Measurements from ENCODE around the gene CD6. TPM values are rescaled to one million over a fixed set of nuclear protein-coding genes. Genes with fewer than 3 reads are reported as not detected.

Gene CD6
- total RNA-seq, 1 experiment from 2014 or later = 1.4 TPM

DNA sequence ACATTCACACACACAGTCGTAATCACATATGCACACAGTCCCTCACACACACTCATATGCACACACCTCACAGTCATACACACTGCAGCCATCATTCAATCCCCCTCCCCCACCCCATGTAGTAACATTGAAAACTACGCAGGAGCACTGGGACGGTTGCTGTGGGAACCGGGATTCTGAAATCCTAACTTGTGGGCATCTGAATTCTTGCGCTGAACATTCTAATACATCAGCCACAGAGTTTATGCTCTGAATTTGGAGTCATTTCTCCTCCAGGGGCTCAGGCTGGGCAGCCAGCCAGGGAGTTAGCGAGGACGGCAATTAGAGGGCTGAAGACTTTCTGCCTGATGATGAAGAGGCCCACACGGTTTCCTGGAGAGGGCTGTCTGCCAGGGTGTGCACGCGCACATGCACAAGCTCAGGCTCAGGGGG lies 32.7 kb downstream of the CD6 start:
- no peaks in the 10 kb centered on the region for H3K36me3 ChIP-seq (ENCODE audit: control insufficient read depth in 1 of 2, insufficient read depth in 2 of 2, low read length in 2 of 2)
- H3K79me2 ChIP-seq (ENCODE audit: insufficient read depth, low read length) = no peaks in the 10 kb centered on the region
- ChIA-PET POLR2A (no interaction called here), RAD21 (ENCODE audit: low non-redundant PET in 1 of 2, low total read pairs in 2 of 2, uncharacterized antibody in 2 of 2, unreplicated experiment in 2 of 2) (no interaction called here), CTCF (no interaction called here)
- H3K27ac ChIP-seq (ENCODE audit: low read depth, low read length) = no peak overlapping the region
- no peak for ATAC-seq
- no peak overlapping the region for H3K9ac ChIP-seq (ENCODE audit: low read length)
- H2AFZ ChIP-seq (ENCODE audit: low read depth, low read length, poor library complexity, severe bottlenecking) = no peak overlapping the region
- BruUV-seq (replicated peaks) = no TSS peak
- H3K4me2 ChIP-seq (ENCODE audit: low read length) = no peak overlapping the region
- H3K4me3 ChIP-seq (replicated peaks in 1 of 2; ENCODE audit: low read depth in 1 of 2, low read length in 2 of 2) = no peak overlapping the region
- peaks cover 3% of the 10 kb centered on the region; the same call in 1 of the 2 replicates for H3K27me3 ChIP-seq (ENCODE audit: insufficient read depth, low read length)
- H3K4me1 ChIP-seq (ENCODE audit: control insufficient read depth in 1 of 2, insufficient read depth in 2 of 2, low read length in 2 of 2) = no peaks in the 10 kb centered on the region
- intact Hi-C loops (cut with micrococcal nuclease) = no loop called here
- H4K20me1 ChIP-seq (ENCODE audit: insufficient read depth) = no peaks in the 10 kb centered on the region
- no peaks in the 10 kb centered on the region for H3K9me3 ChIP-seq (ENCODE audit: control insufficient read depth in 1 of 2, insufficient read depth in 1 of 2, low read depth in 1 of 2, low read length in 2 of 2)
- no peak for DNase-seq (ENCODE audit: low read depth, low spot score)
- no peaks in the 10 kb centered on the region for H3K9me2 ChIP-seq (ENCODE audit: insufficient read depth)
- TF ChIP-seq EZH2phosphoT487 (IDR thresholded peaks at IDR 0.05; ENCODE audit: borderline replicate concordance) (no peak), ZNF274 (IDR thresholded peaks at IDR 0.05; ENCODE audit: low read depth, low read length) (no peak), POLR2A (IDR thresholded peaks at IDR 0.05; ENCODE audit: borderline replicate concordance, extremely low read depth, insufficient read depth, insufficient read length) (no peak), RAD21 (IDR thresholded peaks at IDR 0.05; ENCODE audit: low read depth) (no peak), CBX3 (IDR thresholded peaks at IDR 0.05; ENCODE audit: low read depth) (no peak), SIN3A (IDR thresholded peaks at IDR 0.05; ENCODE audit: low read depth) (no peak), YY1 (IDR thresholded peaks at IDR 0.05; ENCODE audit: extremely low read depth, insufficient replicate concordance, low read depth, low read length) (no peak), SRF (IDR thresholded peaks at IDR 0.05; ENCODE audit: low read depth) (no peak)
- TF ChIP-seq, protein P1, sequence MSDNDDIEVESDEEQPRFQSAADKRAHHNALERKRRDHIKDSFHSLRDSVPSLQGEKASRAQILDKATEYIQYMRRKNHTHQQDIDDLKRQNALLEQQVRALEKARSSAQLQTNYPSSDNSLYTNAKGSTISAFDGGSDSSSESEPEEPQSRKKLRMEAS (IDR thresholded peaks at IDR 0.05) = no peak

DNA sequence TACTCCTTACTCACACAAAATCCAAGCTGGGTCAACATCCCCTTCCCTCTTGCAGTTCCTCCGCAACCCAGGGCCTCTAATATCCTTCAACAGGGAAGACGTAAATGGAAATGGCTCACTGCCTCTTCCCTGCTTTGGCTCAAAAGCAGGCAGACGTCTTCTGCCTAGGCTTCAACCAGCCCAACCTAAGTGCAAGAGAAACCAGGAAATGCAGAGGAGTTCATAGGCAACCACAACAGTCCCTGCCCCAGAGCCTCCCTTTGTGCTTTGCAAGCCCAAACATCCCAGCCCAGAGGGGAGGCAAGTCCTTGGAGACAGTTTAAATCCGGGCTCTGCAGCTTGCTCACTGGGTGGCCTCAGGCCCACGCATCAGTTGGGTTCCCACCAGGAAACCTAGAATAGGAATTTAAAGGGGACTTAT lies 33.3 kb downstream of the CD6 start:
- H4K20me1 ChIP-seq (ENCODE audit: insufficient read depth) = no peaks in the 10 kb centered on the region
- no peak for TF ChIP-seq SP1 (IDR thresholded peaks at IDR 0.05; ENCODE audit: low read depth)
- TF ChIP-seq ZNF274 (IDR thresholded peaks at IDR 0.05; ENCODE audit: low read depth, low read length) = no peak
- no peak for TF ChIP-seq SIN3A (IDR thresholded peaks at IDR 0.05; ENCODE audit: low read depth)
- no peak for TF ChIP-seq EZH2phosphoT487 (IDR thresholded peaks at IDR 0.05; ENCODE audit: borderline replicate concordance)
- no peak for TF ChIP-seq ZFX (IDR thresholded peaks at IDR 0.05)
- no peak for TF ChIP-seq POLR2A (IDR thresholded peaks at IDR 0.05; ENCODE audit: borderline replicate concordance, extremely low read depth, insufficient read depth, insufficient read length)
- TF ChIP-seq, protein P2, sequence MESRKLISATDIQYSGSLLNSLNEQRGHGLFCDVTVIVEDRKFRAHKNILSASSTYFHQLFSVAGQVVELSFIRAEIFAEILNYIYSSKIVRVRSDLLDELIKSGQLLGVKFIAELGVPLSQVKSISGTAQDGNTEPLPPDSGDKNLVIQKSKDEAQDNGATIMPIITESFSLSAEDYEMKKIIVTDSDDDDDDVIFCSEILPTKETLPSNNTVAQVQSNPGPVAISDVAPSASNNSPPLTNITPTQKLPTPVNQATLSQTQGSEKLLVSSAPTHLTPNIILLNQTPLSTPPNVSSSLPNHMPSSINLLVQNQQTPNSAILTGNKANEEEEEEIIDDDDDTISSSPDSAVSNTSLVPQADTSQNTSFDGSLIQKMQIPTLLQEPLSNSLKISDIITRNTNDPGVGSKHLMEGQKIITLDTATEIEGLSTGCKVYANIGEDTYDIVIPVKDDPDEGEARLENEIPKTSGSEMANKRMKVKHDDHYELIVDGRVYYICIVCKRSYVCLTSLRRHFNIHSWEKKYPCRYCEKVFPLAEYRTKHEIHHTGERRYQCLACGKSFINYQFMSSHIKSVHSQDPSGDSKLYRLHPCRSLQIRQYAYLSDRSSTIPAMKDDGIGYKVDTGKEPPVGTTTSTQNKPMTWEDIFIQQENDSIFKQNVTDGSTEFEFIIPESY (IDR thresholded peaks at IDR 0.05; ENCODE audit: extremely low read depth, insufficient replicate concordance, low read length) = no peak
- TF ChIP-seq JUND (IDR thresholded peaks at IDR 0.05) = no peak
- TF ChIP-seq EGR1 (IDR thresholded peaks at IDR 0.05; ENCODE audit: low read depth) = no peak
- TF ChIP-seq, protein P3, sequence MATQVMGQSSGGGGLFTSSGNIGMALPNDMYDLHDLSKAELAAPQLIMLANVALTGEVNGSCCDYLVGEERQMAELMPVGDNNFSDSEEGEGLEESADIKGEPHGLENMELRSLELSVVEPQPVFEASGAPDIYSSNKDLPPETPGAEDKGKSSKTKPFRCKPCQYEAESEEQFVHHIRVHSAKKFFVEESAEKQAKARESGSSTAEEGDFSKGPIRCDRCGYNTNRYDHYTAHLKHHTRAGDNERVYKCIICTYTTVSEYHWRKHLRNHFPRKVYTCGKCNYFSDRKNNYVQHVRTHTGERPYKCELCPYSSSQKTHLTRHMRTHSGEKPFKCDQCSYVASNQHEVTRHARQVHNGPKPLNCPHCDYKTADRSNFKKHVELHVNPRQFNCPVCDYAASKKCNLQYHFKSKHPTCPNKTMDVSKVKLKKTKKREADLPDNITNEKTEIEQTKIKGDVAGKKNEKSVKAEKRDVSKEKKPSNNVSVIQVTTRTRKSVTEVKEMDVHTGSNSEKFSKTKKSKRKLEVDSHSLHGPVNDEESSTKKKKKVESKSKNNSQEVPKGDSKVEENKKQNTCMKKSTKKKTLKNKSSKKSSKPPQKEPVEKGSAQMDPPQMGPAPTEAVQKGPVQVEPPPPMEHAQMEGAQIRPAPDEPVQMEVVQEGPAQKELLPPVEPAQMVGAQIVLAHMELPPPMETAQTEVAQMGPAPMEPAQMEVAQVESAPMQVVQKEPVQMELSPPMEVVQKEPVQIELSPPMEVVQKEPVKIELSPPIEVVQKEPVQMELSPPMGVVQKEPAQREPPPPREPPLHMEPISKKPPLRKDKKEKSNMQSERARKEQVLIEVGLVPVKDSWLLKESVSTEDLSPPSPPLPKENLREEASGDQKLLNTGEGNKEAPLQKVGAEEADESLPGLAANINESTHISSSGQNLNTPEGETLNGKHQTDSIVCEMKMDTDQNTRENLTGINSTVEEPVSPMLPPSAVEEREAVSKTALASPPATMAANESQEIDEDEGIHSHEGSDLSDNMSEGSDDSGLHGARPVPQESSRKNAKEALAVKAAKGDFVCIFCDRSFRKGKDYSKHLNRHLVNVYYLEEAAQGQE (IDR thresholded peaks at IDR 0.05; ENCODE audit: low read depth) = no peak
- no peak for TF ChIP-seq SRF (IDR thresholded peaks at IDR 0.05; ENCODE audit: low read depth)
- TF ChIP-seq CBX3 (IDR thresholded peaks at IDR 0.05; ENCODE audit: low read depth) = no peak
- TF ChIP-seq, protein P4, sequence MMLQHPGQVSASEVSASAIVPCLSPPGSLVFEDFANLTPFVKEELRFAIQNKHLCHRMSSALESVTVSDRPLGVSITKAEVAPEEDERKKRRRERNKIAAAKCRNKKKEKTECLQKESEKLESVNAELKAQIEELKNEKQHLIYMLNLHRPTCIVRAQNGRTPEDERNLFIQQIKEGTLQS (IDR thresholded peaks at IDR 0.05) = no peak
- intact Hi-C loops (cut with micrococcal nuclease) = no loop called here
- no peaks in the 10 kb centered on the region for H3K4me1 ChIP-seq (ENCODE audit: control insufficient read depth in 1 of 2, insufficient read depth in 2 of 2, low read length in 2 of 2)
- no peak overlapping the region for H3K27ac ChIP-seq (ENCODE audit: low read depth, low read length)
- H3K4me2 ChIP-seq (ENCODE audit: low read length) = no peak overlapping the region
- H3K4me3 ChIP-seq (replicated peaks in 1 of 2; ENCODE audit: low read depth in 1 of 2, low read length in 2 of 2) = no peak overlapping the region
- ChIA-PET RAD21 (ENCODE audit: low non-redundant PET in 1 of 2, low total read pairs in 2 of 2, uncharacterized antibody in 2 of 2, unreplicated experiment in 2 of 2) (no interaction called here), POLR2A (no interaction called here), CTCF (interaction anchor here (0.5 kb wide), 1 partner anchor 8 kb away, joined by 3 read pairs; no protein-coding TSS in a partner anchor)
- no TSS peak for BruUV-seq (replicated peaks)
- no peaks in the 10 kb centered on the region for H3K9me3 ChIP-seq (ENCODE audit: control insufficient read depth in 1 of 2, insufficient read depth in 1 of 2, low read depth in 1 of 2, low read length in 2 of 2)
- H2AFZ ChIP-seq (ENCODE audit: low read depth, low read length, poor library complexity, severe bottlenecking) = no peak overlapping the region
- ATAC-seq = no peak
- no peaks in the 10 kb centered on the region for H3K36me3 ChIP-seq (ENCODE audit: control insufficient read depth in 1 of 2, insufficient read depth in 2 of 2, low read length in 2 of 2)
- peaks cover 3% of the 10 kb centered on the region; the same call in 1 of the 2 replicates for H3K27me3 ChIP-seq (ENCODE audit: insufficient read depth, low read length)
- no peak overlapping the region for H3K9ac ChIP-seq (ENCODE audit: low read length)
- H3K79me2 ChIP-seq (ENCODE audit: insufficient read depth, low read length) = no peaks in the 10 kb centered on the region
- no peaks in the 10 kb centered on the region for H3K9me2 ChIP-seq (ENCODE audit: insufficient read depth)
- DNase-seq (ENCODE audit: low read depth, low spot score) = no peak

Data from HCT116 (cell line).